NCI-H2196 treated with DMSO at 0.1 percent for 48 hours (cell line): ENCODE results near the gene PKN1.
"Not testable (repeated sequence)": the region's sequence is repeated elsewhere in the genome, so short reads cannot be mapped to it uniquely, and the experiment has no call there.

Experiments used
- DNase-seq: peaks from one replicate; lab custom pipeline; 2025; ENCODE audit not compliant: unreplicated experiment; lab: John Stamatoyannopoulos, UW

PKN1 gene

DNA sequence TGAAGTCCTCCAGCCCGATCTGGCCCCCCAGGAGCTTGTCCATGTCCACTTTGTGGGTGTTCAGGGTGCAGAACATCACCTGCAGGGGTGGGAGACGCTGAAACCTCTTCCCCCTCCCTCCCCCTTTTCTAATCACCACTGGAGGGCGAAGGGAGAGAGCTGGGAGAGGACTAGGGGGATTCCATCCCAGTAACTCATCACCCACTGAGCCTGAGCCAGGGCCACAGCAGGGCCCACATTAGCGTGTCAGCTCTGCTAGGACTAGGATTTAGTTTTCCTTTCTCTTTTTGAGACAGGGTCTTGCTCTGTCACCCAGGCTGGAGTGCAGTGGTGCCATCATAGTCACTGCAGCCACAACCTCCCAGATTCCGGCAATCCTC is 47.6 kb downstream of the PKN1 start:
- DNase-seq: no peak

DNA sequence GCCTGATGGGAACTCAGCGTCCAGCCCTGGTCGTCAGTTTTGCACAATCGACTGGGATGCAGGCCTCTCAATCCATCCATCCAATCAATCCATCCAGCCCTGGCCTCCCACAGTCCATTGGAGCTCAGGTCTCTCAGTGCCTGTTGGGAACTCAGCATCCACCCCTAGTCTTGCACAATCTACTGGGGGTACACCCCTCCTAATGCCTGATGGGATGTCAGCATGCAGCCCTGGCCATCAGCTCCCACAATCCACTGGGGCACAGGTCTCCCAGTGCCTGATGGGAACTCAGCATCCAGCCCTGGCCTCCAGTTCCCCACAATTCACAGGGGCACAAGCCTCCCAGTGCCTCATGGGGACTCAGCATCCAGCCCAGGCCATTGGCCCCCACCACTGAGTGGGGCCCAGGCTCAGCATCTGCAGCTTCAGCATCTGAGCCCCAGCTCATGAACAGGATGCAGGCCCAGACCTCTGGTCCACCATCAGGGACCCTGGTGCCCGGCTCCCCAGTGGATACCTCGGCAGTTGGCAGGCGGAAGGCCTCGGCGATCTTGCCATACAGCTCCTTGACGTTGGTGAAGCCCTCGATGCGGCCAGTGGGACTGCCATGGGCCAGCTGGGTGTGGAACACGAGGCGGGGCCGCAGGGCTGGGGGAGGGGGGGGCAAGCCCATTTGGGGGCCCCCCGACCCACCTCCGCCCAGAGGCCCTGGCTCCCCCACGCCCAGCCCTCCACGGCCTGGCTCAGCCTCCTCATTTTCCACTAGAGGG is 49.3 kb downstream of the PKN1 start:
- DNase-seq: no peak

DNA sequence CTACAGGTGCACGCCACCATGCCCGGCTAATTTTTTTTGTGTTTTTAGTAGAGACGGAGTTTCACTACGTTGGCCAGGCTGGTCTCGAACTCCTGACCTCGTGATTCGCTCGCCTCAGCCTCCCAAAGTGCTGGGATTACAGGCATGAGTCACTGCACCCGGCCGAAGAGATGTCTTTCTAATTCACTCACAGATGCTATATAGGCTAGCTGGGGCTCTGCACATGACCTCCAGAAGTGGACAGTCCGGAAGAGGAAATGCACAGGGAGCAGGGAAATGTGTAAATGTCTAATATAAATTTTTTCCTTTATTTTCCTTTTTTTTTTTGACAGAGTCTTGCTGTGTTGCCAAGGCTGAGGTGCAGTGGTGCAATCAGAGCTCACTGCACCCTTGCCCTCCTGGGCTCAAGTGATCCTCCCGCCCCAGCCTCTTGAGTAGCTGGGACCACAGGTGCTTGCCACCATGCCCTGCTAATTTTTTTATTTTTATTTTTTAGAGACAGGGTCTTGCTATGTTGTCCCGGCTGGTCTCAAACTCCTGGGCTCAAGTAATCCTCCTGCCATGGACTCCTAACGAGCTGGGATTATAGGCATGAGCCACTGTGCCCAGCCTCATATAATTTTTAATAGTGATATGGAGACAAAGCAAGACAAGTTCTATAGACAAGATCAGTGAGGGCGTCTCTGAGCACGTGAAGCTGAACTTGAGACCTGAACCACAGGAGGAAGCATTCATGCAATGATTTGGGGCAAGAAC is 54.4 kb downstream of the PKN1 start:
- DNase-seq: no peak

DNA sequence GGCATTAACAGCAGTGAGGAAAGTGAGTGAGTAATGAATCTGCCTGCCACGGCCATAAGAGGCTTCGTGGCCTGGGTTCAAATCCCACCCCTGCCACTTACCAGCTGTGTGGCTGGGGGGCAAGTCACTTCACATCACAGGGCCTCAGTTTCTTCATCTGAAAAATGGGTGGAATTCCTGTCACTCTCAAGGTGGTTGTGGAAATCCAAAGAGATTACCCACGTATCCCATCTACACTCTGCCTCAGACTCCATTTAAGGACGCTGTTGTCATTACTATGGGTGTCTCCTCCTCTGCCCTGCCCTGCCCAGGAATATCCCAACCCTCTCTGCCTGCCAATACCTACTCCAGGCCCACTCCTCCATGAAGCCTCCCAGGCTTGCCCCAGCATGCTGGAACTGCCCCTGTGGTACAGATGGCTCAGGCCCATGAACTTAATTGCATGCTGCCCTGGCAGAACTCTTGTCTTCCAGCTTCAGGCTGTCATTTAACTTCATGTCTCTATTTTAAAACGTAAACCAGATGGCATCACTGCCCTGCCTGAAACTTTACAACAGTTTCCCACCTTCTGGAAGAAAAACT is 59.7 kb downstream of the PKN1 start:
- DNase-seq: no peak

DNA sequence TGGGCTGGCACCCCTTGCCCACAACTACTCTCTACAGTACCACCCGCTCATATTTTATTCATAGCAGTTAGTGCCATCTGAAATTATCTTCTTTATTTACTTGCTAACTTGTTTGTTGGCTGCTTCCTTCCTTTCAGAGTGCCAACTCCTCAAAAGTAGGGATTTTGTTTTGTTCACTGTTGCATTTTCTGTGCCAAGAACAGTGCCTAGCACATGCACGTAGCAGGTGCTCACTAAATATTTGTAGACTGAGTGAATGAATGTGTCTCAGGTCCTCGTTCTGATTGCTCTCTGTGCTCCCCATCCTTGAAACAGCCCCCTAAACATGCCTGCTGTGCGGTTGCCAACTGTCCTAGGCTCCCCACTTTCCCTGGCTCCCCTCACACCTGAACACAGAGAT is 61.3 kb downstream of the PKN1 start:
- DNase-seq: no peak

DNA sequence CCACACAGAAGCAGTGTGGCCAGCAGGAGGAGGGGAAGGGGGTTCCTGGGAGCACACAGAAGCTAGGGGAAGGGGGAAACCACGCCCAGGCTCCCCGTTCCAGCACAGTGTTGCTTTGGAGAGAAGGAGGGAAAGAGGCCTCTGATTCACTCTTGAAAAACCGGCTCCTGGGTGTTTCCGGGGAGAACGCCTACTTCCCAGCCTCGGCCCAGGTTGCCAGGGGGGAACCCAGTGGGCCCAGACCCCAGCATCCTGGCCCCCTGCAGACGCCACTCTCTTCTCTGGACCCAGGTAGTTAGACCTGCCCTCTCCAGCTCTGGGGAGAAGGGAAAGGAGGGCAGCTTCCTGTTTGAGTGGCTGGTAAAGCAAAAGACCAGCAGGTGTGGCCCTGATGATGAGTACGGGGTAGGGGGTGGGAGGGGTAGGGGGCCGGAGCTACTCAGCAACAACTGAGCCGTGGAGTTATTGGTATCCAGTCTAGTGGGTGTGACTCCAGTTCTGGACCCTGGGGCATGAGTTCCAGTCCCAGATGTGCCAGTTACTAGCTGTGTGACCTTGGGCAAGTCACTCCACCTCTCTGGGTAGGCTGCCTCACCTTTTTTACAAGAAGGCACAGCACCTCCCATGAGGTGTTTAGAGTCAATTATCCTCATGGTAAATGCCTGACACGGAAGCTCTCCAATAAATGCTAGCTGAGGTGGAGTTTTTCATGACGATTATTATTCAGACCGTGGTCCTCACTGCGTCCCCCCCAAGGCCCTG is 62.0 kb downstream of the PKN1 start:
- no peak for DNase-seq

DNA sequence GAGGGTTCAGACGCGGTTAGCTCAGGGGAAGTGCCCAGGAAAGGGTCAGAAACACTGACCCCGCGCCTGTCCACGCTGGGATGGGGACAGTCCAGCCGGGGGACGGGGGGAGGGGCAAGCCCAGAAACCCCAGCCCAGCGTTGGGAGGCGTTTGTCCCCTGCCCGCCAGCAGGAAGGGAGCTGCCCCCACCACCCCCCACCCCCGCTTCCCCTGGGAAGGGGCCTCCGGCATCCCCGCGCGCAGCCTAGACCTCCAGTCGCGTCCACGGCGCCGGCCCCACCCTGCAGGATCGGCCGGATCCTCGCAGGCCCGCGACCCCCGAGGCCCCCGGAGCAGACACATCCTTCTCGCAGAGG is 62.5 kb downstream of the PKN1 start:
- no peak for DNase-seq

DNA sequence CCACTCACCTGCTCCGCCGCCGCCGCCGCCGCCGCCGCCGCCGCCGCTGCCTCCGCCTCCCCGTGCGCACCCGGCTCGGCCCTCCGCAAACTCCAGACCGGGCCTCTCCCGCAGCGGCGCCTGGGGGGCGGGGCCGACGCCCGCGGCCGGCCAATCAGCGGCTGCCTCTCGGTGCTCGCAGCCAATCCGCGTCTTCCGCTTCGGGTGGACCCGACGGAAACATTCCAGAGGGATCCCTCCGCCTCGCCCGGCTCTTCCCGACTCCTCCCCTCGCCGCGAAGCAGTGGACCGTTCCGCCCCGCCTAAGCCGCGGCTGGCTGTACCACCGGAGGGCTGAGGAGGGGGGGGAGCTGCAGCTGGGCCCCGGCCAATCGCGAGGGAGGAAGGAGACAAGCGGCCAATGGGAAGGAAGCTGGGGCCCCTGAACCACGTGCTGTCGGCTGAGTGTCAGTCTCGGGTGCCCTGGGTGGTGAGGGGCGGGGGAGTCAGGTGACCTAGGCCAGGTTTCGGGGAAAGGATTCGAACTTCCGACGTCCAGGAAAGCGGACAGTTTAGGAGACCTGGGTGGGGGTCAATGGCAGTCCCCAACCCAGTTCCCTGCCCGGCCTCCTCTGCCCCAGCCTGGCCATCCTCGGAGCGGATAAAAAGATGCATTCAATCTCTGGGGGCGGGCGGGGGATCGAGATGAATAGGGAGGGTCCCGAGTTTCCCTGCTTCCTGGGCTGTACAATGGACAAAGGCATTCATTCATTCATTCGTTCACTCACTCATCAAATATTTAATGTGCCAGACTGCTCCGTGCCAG is 63.1 kb downstream of the PKN1 start, which contains the start of gene GIPC1:
TSS of gene GIPC1 (minus strand) at position 99 of the 805 bp plus-strand sequence. CDS start 13,151 bp downstream, outside the sequence.
- DNase-seq: peak; percentile 98

DNA sequence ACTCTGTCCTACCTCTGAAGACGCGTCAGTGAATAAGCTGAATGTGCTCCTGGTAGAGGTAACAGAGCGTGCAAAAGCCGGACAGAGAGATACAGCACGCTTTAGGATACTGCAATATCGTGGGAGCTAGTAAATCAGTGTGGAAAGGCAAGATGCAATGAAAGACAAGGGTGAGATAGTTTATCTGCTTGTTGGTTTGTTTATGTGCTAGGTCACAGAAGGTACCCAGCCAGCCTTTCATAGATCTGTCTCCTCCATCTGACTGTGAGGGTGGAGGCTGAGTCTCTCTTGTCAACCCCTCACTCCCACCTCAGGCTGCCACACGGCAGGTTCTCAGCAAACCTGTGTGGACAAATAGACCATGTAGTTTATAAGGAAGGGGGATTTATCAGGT is 63.7 kb downstream of the PKN1 start:
- DNase-seq: no peak

DNA sequence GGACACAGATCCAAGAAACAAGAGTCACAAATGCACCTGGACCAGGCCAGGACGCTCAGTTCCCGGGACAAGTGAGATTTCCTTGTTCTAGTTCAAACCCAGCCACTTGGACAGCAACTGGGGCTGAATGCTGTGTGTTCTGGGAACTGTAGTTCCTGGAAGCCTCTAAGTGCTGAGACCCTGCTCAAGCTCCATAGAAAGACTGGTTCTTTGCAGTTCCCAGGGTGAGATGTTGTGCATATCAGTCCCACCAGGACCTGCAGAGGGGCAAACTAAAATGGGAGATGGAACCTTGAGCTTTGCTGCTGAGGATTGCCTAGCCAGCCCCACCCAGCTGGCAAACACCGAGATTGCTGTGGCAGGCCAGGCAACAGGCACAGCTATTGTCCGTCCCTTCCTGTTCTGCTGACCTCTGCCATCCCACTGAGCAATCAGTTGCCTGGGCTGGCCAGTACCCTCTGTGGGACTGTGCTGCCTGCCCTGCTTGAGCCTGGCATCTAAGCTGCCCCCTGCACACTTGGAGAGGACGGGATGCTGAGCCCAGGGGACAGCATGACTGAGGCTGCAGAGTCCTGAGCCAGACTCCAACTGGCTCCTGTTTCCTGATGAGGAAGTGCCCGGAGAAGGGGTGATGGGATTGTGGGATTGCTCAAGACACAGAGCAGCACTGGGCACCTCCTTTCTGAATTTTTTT is 64.3 kb downstream of the PKN1 start:
- no peak for DNase-seq

DNA sequence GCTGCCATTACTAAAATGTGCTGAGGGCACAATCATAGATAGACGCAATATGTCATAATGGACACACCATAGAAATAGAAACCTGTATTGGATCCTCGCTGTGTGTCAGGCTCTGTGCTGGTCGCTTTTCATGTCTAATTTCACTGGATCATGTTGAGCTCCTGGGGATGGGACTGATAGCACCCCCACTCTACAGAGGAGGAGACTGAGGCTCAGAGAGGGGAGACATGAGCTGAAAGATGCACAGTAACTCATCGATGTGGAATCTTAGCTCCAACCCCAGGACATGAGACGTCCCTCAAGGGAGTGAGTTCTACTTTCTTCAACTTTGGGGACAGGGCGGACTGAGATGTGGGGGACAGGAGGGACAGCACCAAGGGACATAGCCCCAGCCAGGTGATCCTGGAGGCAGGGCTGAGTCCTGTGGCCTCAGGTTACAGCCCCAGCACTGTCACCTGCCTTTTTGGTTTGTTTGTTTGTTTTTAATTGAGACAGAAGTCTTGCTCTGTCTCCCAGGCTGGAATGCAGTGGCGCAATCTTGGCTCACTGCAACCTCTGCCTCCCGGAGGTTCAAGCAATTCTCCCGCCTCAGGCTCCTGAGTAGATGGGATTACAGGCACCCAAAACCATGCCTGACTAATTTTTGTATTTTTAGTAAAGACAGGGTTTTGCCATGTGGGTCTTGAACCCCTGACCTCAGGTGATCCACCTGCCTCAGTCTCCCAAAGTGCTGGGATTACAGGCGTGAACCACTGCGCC is 69.4 kb downstream of the PKN1 start:
- DNase-seq: no peak

DNA sequence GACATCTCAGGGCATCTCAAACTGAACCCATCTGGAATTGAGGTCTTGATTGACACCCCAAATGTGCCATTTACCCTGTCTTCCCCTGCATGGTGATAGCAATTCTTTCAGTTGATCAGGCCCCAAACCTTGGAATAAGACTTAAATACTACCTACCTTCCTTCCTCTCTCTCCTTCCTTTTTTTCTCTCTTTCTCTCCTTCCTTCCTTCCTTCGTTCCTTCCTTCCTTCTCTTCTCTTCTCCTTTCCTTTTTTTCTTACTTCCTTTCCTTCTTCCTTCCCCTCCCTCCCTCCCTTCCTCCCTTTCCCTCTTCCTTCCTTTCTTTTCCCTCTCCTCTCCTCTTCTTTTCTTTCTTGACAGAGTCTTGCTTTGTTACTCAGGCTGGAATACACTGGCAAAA is 70.2 kb downstream of the PKN1 start:
- DNase-seq: no peak

DNA sequence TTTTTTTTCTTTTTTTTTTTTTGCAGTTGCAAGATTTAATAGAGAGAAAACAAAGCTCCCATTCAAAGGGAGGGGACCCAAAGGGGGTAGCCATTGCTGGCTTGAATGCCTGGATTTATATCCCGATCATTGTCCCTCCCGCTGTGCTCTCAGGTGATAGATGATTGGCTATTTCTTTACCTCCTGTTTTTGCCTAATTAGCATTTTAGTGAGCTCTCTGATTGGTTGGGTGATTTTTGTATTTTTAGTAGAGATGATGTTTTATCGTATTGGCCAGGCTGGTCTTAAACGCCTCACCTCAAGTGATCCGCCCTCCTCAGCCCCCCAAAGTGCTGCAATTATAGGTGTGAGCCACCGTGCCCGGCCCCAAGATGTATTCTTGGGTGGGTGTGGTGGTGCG is 71.5 kb downstream of the PKN1 start:
- not testable (repeated sequence) for DNase-seq

DNA sequence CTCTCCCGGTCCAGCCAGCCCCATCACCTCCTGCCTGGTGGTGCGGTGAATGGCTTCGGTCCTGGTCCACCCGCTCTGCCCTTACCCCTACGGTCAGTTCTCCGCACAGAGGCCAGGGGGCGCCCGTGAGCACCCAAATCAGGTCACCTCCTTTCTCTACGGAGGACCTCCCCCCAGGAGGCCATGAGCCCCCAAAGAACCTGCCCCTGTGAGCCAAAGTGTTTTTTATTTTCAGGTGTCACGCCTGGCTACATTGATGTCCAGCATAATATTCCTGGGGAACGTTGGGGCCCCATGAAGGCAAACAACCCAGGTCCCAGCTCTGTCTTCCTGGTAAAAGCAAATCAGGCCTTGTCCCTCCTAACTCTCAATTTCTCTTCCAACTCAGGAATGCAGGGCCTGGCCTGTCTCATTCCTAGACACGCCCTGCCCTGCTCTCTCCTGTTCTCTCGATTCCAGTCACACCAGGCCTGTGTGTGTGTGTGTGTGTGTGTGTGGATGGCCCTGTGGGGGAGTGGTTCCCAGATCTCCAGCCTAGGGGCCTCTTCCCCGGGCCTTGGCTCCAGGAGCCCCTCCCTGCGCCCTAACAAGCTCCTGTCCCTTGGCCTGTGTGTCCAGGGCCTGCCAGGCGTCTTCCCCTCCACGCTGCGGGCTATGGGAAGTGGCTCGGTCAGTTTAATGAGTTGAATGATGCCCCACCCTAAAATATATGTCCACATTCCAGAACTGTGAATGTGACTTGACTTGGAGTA is 72.6 kb downstream of the PKN1 start:
- no peak for DNase-seq

DNA sequence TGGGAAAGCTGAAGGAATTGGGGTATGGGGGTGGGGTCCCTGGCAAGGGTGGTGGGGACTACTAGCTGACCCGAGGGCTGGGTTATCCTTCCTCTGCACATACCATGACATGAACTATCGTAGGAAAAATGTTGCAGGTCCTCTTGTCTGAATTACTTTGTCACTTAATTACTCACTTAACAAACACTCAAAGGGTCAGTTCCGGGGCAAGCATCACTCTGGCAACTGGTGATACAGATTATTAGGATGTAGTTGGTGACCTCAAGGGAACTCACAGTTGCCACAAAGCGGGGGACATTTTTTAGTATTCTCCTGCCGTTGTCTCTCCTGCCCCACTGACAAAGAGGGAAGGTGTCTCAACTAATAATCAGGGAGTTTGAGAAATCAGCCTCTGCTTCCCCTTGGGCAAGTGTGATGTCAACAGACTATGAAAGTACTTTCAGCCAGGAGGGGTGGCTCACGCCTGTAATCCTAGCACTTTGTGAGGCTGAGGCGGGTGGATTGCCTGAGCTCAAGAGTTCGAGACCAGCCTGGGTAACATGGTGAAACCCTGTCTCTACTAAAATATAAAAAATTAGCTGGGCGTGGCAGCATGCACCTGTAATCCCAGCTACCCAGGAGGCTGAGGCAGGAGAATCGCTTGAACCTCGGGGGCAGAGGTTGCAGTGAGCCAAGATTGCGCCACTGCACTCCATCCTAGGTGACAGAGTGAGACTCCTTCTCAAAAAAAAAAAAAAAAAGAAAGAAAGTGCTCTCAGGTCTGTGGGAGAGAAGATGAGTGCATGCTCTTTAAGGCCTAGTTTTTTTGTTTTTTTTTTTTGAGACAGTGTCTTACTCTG is 74.8 kb downstream of the PKN1 start:
- no peak for DNase-seq

DNA sequence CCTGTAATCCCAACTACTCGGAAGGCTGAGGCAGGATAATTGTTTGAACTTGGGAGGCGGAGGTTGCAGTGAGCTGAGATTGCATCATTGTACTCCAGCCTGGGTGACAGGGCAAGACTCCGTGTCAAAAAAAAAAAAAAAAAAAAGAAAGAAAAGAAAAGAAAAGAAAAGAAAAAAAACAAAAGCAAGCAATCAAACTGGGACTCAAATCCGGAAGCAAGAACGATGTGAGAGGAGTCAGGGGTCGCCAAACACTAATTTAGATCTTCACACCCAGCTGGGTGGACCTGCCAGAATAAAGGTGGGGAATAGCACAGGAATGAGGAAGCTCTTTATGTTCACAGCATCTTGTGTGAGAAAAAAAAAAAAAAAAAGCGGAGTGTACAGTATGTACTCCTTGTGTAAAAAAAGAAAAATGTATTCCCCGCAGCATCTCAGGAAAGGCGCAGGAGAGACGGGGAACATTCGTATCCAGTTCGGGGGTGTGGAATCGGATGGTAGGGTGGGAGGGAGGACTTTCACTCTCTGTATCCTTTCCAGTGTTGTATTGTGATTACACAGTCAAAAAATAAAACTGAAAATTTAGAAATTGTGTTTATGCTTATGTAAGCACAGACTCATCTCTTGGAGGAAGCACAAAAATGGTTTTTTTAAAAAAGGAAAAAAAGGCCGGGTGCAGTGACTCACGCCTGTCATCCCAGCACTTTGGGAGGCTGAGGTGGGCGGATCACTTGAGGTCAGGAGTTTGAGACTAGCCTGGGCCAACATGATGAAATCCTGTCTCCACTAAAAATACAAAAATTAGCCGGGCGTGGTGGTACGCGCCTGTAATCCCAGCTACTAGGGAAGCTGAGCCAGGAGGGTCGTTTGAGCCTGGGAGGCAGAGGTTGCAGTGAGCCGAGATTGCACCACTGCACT is 77.5 kb downstream of the PKN1 start:
- DNase-seq: no peak

DNA sequence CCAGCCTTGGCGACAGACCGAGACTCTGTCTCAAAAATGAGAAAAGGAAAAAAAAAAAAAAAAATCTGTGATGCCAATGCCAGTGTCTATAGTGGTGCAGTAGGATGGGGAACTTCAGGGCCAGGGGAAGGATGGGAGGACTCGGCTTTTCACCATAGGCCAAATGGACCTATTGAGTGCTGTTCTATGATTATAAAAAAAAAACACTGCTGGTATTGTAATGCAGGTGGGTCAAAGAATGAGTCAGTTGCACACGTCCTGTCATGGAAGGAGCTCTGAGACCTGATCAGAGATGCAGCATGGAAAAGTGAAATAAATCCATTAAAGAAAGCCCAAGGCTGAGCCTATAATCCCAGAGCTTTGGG is 78.1 kb downstream of the PKN1 start:
- no peak for DNase-seq
